Measurements from ENCODE around the gene CDYL2.

Gene CDYL2

DNA sequence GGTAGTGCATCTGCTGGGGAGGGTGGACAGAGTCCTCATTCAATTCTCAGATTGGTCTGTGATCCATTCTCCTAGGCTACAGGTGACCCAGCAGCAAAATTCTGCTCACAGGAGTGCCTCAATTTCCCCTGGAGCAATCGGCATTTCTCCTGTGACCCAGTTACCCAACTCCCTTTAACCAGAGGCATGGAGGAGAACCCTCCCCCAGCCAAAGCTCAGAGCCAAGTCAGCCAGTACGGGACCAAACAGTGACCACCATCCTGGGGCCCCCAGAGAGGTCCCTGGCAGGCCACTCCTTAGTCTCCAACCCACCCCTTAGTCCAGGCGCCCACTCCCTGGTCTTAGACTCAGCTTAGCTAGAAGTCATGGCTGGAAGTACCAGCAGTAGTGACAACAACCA, 188.0 kb downstream of the CDYL2 start:
- Histone ChIP-seq H3K4ac (ENCODE audit: low read depth, low read length) (no peak overlapping the region), H3K27ac (ENCODE audit: low read depth, low read length) (no peak overlapping the region), H3K36me3 (ENCODE audit: control insufficient read depth, insufficient read depth, low read length) (no peaks in the 10 kb centered on the region), H3K23ac (ENCODE audit: low read length) (no peak overlapping the region), H2BK15ac (replicated peaks; ENCODE audit: low read depth) (no peak overlapping the region), H4K5ac (ENCODE audit: low read length) (no peak overlapping the region), H3K79me1 (ENCODE audit: low read length) (no peaks in the 10 kb centered on the region), H4K8ac (ENCODE audit: low read depth, low read length) (no peak overlapping the region), H2AK5ac (ENCODE audit: low read length) (no peak overlapping the region), H3K9ac (ENCODE audit: low read length) (no peak overlapping the region), H2BK120ac (ENCODE audit: low read depth, low read length) (no peak overlapping the region), H3K4me1 (ENCODE audit: control insufficient read depth, low read depth, low read length) (no peaks in the 10 kb centered on the region), H3K4me2 (ENCODE audit: low read length) (no peak overlapping the region), H3K18ac (ENCODE audit: low read length) (no peak overlapping the region), H3K56ac (ENCODE audit: low read length) (no peak overlapping the region), H2BK5ac (ENCODE audit: low read length) (no peak overlapping the region), H3K79me2 (ENCODE audit: control insufficient read depth, insufficient read depth, low read length) (no peaks in the 10 kb centered on the region), H3K4me3 (ENCODE audit: low read length) (no peak overlapping the region), H3K27me3 (ENCODE audit: insufficient read depth, low read length, poor library complexity) (no peaks in the 10 kb centered on the region)
- no peak for DNase-seq
- no CpG with 5 or more reads among the region's 3 CpGs for WGBS (ENCODE audit: extremely low coverage, insufficient coverage, low lambda C conversion rate)

DNA sequence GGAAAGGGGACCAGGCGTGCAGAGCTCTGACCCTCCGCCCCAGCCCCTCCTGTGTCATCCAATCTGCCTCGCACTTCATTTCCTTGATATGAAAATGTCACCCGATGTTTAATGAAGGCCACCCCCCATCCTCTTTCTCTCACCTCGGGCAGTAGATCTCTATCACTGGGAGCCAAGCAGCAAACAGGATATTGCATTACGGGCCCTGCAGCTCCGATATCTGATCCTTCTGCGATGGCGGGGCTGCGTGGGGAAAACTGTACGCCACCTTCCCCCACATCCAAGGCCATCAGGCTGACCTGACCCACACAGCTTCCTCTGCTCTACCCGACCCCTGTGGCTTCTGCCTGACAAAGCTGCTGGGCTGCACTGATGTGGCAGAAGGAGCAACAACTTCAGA, 188.7 kb downstream of the CDYL2 start:
- Histone ChIP-seq H3K18ac (ENCODE audit: low read length) (no peak overlapping the region), H3K4me3 (ENCODE audit: low read length) (no peak overlapping the region), H3K36me3 (ENCODE audit: control insufficient read depth, insufficient read depth, low read length) (no peaks in the 10 kb centered on the region), H3K23ac (ENCODE audit: low read length) (no peak overlapping the region), H3K4ac (ENCODE audit: low read depth, low read length) (no peak overlapping the region), H3K27me3 (ENCODE audit: insufficient read depth, low read length, poor library complexity) (no peaks in the 10 kb centered on the region), H2BK15ac (replicated peaks; ENCODE audit: low read depth) (no peak overlapping the region), H2BK120ac (ENCODE audit: low read depth, low read length) (no peak overlapping the region), H3K27ac (ENCODE audit: low read depth, low read length) (no peak overlapping the region), H2AK5ac (ENCODE audit: low read length) (no peak overlapping the region), H4K8ac (ENCODE audit: low read depth, low read length) (no peak overlapping the region), H3K9ac (ENCODE audit: low read length) (no peak overlapping the region), H2BK5ac (ENCODE audit: low read length) (no peak overlapping the region), H3K4me1 (ENCODE audit: control insufficient read depth, low read depth, low read length) (no peaks in the 10 kb centered on the region), H3K79me1 (ENCODE audit: low read length) (no peaks in the 10 kb centered on the region), H3K79me2 (ENCODE audit: control insufficient read depth, insufficient read depth, low read length) (no peaks in the 10 kb centered on the region), H3K56ac (ENCODE audit: low read length) (no peak overlapping the region), H3K4me2 (ENCODE audit: low read length) (no peak overlapping the region), H4K5ac (ENCODE audit: low read length) (no peak overlapping the region)
- no peak for DNase-seq
- no CpG with 5 or more reads among the region's 12 CpGs for WGBS (ENCODE audit: extremely low coverage, insufficient coverage, low lambda C conversion rate)

DNA sequence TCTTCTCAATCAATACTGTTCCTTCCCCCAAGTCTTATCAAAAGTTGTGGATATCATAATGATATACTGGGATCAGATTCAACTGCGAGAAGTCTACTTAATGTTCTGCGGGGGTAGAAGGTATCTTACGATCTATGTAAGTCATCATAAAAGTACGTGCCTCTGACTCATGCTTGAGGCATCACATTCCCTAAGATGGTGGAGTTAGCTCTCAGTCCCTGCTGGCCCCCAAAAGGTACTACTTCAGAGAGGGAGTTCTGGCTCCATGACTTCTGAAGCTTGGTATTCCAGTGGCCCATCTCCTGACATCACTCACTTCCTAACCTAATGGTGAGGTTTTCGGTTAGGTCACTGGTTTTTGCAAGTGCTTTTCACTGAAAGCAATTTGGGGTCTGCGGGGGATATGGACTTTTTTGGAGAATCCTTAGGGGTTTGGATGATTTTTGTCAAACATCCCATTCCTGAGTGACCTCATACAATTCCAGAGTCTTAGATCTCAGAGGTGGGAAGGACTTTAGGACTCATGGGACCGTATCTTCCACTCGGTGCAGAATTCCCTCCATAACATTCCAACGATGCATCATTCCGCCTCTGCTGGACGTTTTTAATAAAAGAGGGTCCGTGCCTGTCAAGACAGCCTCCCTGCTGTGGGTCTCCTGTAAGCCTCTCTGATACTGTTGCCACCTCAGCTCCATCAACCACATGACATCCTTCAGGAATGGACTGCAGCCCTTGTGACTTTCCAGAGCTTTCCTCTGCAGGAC, 189.3 kb downstream of the CDYL2 start:
- no peaks in the 10 kb centered on the region for H3K27me3 ChIP-seq (ENCODE audit: insufficient read depth, low read length, poor library complexity)
- H3K4me2 ChIP-seq (ENCODE audit: low read length), result no peak overlapping the region
- H3K27ac ChIP-seq (ENCODE audit: low read depth, low read length), result no peak overlapping the region
- H2BK120ac ChIP-seq (ENCODE audit: low read depth, low read length), result no peak overlapping the region
- no peak overlapping the region for H3K23ac ChIP-seq (ENCODE audit: low read length)
- H3K36me3 ChIP-seq (ENCODE audit: control insufficient read depth, insufficient read depth, low read length), result no peaks in the 10 kb centered on the region
- no peak overlapping the region for H2BK15ac ChIP-seq (replicated peaks; ENCODE audit: low read depth)
- no peak overlapping the region for H3K9ac ChIP-seq (ENCODE audit: low read length)
- no peak overlapping the region for H2AK5ac ChIP-seq (ENCODE audit: low read length)
- H3K4me3 ChIP-seq (ENCODE audit: low read length), result no peak overlapping the region
- H3K18ac ChIP-seq (ENCODE audit: low read length), result no peak overlapping the region
- peak; percentile 77 for DNase-seq
- no peak overlapping the region for H3K4ac ChIP-seq (ENCODE audit: low read depth, low read length)
- H4K5ac ChIP-seq (ENCODE audit: low read length), result no peak overlapping the region
- no peak overlapping the region for H3K56ac ChIP-seq (ENCODE audit: low read length)
- no peaks in the 10 kb centered on the region for H3K79me1 ChIP-seq (ENCODE audit: low read length)
- no CpG with 5 or more reads among the region's 12 CpGs for WGBS (ENCODE audit: extremely low coverage, insufficient coverage, low lambda C conversion rate)
- no peak overlapping the region for H2BK5ac ChIP-seq (ENCODE audit: low read length)
- H4K8ac ChIP-seq (ENCODE audit: low read depth, low read length), result no peak overlapping the region
- no peaks in the 10 kb centered on the region for H3K79me2 ChIP-seq (ENCODE audit: control insufficient read depth, insufficient read depth, low read length)
- H3K4me1 ChIP-seq (ENCODE audit: control insufficient read depth, low read depth, low read length), result no peaks in the 10 kb centered on the region

DNA sequence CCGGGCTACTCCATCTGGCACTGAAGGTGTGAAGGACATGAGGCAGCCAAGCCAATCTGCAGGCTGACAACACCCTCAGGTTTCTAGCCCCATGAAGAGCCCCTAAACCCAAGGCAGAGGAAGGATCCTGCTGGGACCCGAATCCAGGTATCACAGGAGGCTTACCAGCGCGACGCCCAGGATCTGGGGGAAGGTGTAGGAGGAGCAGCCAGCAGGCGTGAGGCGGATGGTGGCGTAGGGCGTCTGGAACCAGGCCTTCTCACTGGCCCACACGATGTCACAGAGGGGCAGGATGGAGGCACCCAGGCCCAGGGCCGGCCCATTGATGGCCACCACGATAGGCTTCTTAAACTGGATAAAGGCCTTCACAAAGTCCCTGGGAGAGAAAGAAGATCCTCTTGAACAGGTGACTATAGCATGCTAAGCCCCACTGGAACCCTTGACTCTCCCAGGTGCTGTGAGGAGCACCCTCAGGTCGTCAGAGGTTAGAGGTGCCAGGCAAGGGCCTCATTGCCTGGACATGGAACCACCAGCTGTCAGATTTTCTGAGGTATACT, 191.9 kb downstream of the CDYL2 start:
- no peaks in the 10 kb centered on the region for H3K79me2 ChIP-seq (ENCODE audit: control insufficient read depth, insufficient read depth, low read length)
- H2BK5ac ChIP-seq (ENCODE audit: low read length), result no peak overlapping the region
- H3K56ac ChIP-seq (ENCODE audit: low read length), result no peak overlapping the region
- no peak overlapping the region for H4K5ac ChIP-seq (ENCODE audit: low read length)
- no peak overlapping the region for H2BK15ac ChIP-seq (replicated peaks; ENCODE audit: low read depth)
- no peak for DNase-seq
- WGBS (ENCODE audit: extremely low coverage, insufficient coverage, low lambda C conversion rate), result no CpG with 5 or more reads among the region's 13 CpGs
- H3K18ac ChIP-seq (ENCODE audit: low read length), result no peak overlapping the region
- H3K4ac ChIP-seq (ENCODE audit: low read depth, low read length), result no peak overlapping the region
- H2AK5ac ChIP-seq (ENCODE audit: low read length), result no peak overlapping the region
- no peaks in the 10 kb centered on the region for H3K36me3 ChIP-seq (ENCODE audit: control insufficient read depth, insufficient read depth, low read length)
- no peaks in the 10 kb centered on the region for H3K4me1 ChIP-seq (ENCODE audit: control insufficient read depth, low read depth, low read length)
- no peak overlapping the region for H4K8ac ChIP-seq (ENCODE audit: low read depth, low read length)
- no peak overlapping the region for H3K9ac ChIP-seq (ENCODE audit: low read length)
- no peaks in the 10 kb centered on the region for H3K27me3 ChIP-seq (ENCODE audit: insufficient read depth, low read length, poor library complexity)
- no peak overlapping the region for H3K4me2 ChIP-seq (ENCODE audit: low read length)
- no peak overlapping the region for H3K4me3 ChIP-seq (ENCODE audit: low read length)
- no peaks in the 10 kb centered on the region for H3K79me1 ChIP-seq (ENCODE audit: low read length)
- no peak overlapping the region for H2BK120ac ChIP-seq (ENCODE audit: low read depth, low read length)
- no peak overlapping the region for H3K27ac ChIP-seq (ENCODE audit: low read depth, low read length)
- no peak overlapping the region for H3K23ac ChIP-seq (ENCODE audit: low read length)

DNA sequence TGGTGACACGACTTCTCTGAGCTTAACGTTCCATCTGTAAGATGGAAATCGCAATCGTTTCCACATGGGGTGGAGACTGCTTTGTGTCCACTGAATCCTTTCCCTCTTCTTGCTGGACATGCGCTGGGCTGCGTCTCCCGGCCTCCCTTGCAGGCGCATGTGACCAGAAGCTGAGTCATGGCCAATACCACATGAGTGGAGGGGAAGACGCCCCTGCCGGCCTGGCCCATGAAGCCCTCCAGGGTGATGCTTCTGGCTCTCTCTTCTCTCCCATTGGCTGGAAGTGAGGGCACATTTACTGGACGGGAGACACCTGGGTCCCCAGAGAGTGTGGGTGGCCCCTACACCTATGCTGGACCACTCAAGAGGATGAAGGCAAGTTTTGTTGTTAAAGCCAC, 192.5 kb downstream of the CDYL2 start:
- Histone ChIP-seq H3K27me3 (ENCODE audit: insufficient read depth, low read length, poor library complexity) (no peaks in the 10 kb centered on the region), H4K8ac (ENCODE audit: low read depth, low read length) (no peak overlapping the region), H3K23ac (ENCODE audit: low read length) (no peak overlapping the region), H3K4me3 (ENCODE audit: low read length) (no peak overlapping the region), H3K4me1 (ENCODE audit: control insufficient read depth, low read depth, low read length) (no peaks in the 10 kb centered on the region), H3K4ac (ENCODE audit: low read depth, low read length) (no peak overlapping the region), H3K18ac (ENCODE audit: low read length) (no peak overlapping the region), H3K79me2 (ENCODE audit: control insufficient read depth, insufficient read depth, low read length) (no peaks in the 10 kb centered on the region), H4K5ac (ENCODE audit: low read length) (no peak overlapping the region), H2AK5ac (ENCODE audit: low read length) (no peak overlapping the region), H2BK120ac (ENCODE audit: low read depth, low read length) (no peak overlapping the region), H3K36me3 (ENCODE audit: control insufficient read depth, insufficient read depth, low read length) (no peaks in the 10 kb centered on the region), H3K79me1 (ENCODE audit: low read length) (no peaks in the 10 kb centered on the region), H3K56ac (ENCODE audit: low read length) (no peak overlapping the region), H3K27ac (ENCODE audit: low read depth, low read length) (no peak overlapping the region), H2BK5ac (ENCODE audit: low read length) (no peak overlapping the region), H3K9ac (ENCODE audit: low read length) (no peak overlapping the region), H3K4me2 (ENCODE audit: low read length) (no peak overlapping the region), H2BK15ac (replicated peaks; ENCODE audit: low read depth) (no peak overlapping the region)
- no CpG with 5 or more reads among the region's 11 CpGs for WGBS (ENCODE audit: extremely low coverage, insufficient coverage, low lambda C conversion rate)
- DNase-seq, result no peak

Data from mesendoderm (in vitro differentiated cells).